Measurements from ENCODE around the gene RPL34. TPM values are rescaled to one million over a fixed set of nuclear protein-coding genes. Genes with fewer than 3 reads are reported as not detected.
A peak's percentile ranks its signal among the peaks of the same experiment; 100 is the strongest.

Gene RPL34
- 1,000 to 10,000 TPM in 2 of 4 donors, 100 to 1,000 TPM in 2; 495 to 1,287 (median 903) TPM for total RNA-seq

GRCh38 chr4:108620101-108620932 is at the start of gene RPL34:
TSS of gene RPL34 (plus strand) at chr4:108620576. CDS start at chr4:108621960, 1,384 bp downstream.
- DNase-seq = peak; percentile 91
- no peaks in the 10 kb centered on the region for H3K9me3 ChIP-seq
- peak in 3 of 4 donors; percentile 72 to 93 (median 89) for TF ChIP-seq POLR2A (IDR thresholded peaks at IDR 0.05)
- no peak for TF ChIP-seq CTCF (IDR thresholded peaks at IDR 0.05)
- intact Hi-C loops (cut with DNase I) = no loop called here
- no peaks in the 10 kb centered on the region for H3K27me3 ChIP-seq
- peak within 1 kb of the TSS; percentile 88 to 93 (median 90) for H3K27ac ChIP-seq
- peaks cover 9 to 36% (median 33%) of the 10 kb centered on the region in 3 donors for H3K36me3 ChIP-seq
- peaks cover 12 to 47% (median 23%) of the 10 kb centered on the region in 3 donors for H3K4me1 ChIP-seq
- 0 to 1% methylated on average over 24 to 31 of the region's 32 CpGs for WGBS, 2 donors
- H3K4me3 ChIP-seq = peak within 1 kb of the TSS; percentile 72 to 90 (median 85)

GRCh38 chr4:108570993-108571569 is 49.3 kb upstream of the RPL34 start:
- Histone ChIP-seq H3K27ac (no peak overlapping the region), H3K27me3 (peaks cover 0 to 5% (median 0%) of the 10 kb centered on the region in 4 donors), H3K9me3 (no peaks in the 10 kb centered on the region), H3K36me3 (no peaks in the 10 kb centered on the region), H3K4me3 (no peak overlapping the region), H3K4me1 (peaks cover 0 to 4% (median 0%) of the 10 kb centered on the region in 3 donors)
- intact Hi-C loops (cut with DNase I) = loop anchor here (5.0 kb wide), 1 partner anchor 554 kb away; no protein-coding TSS in a partner anchor
- DNase-seq = no peak
- TF ChIP-seq POLR2A (IDR thresholded peaks at IDR 0.05) (no peak), CTCF (IDR thresholded peaks at IDR 0.05) (no peak)
- 59 to 70% methylated on average over 4 of the region's 4 CpGs for WGBS, 2 donors

GRCh38 chr4:108574402-108574801 is 46.0 kb upstream of the RPL34 start:
- H3K9me3 ChIP-seq = no peaks in the 10 kb centered on the region
- peaks cover 0 to 4% (median 0%) of the 10 kb centered on the region in 3 donors for H3K4me1 ChIP-seq
- intact Hi-C loops (cut with DNase I) = loop anchor here (5.0 kb wide), 1 partner anchor 557 kb away; no protein-coding TSS in a partner anchor
- WGBS, 2 donors = 73 to 80% methylated on average over 3 of the region's 3 CpGs
- no peak overlapping the region for H3K27ac ChIP-seq
- H3K27me3 ChIP-seq = peaks cover 0 to 5% (median 0%) of the 10 kb centered on the region in 4 donors
- no peak overlapping the region for H3K4me3 ChIP-seq
- no peak for TF ChIP-seq CTCF (IDR thresholded peaks at IDR 0.05)
- TF ChIP-seq POLR2A (IDR thresholded peaks at IDR 0.05) = no peak
- H3K36me3 ChIP-seq = no peaks in the 10 kb centered on the region
- DNase-seq = no peak

- no peak for DNase-seq
- no peak for TF ChIP-seq CTCF (IDR thresholded peaks at IDR 0.05)
- no peak for TF ChIP-seq POLR2A (IDR thresholded peaks at IDR 0.05)
- H3K36me3 ChIP-seq = no peaks in the 10 kb centered on the region
- no peak overlapping the region for H3K27ac ChIP-seq
- H3K4me1 ChIP-seq = no peaks in the 10 kb centered on the region
- intact Hi-C loops (cut with DNase I) = no loop called here
- H3K4me3 ChIP-seq = no peak overlapping the region
- H3K9me3 ChIP-seq = no peaks in the 10 kb centered on the region
- no peaks in the 10 kb centered on the region for H3K27me3 ChIP-seq
- WGBS, 2 donors = 70 to 71% methylated on average over 6 of the region's 6 CpGs
Measured at GRCh38 chr4:108581083-108581482, 39.3 kb upstream of the RPL34 start.

GRCh38 chr4:108586778-108587177 is 33.6 kb upstream of the RPL34 start:
- Histone ChIP-seq H3K27ac (no peak overlapping the region), H3K27me3 (no peaks in the 10 kb centered on the region), H3K36me3 (no peaks in the 10 kb centered on the region), H3K4me3 (no peak overlapping the region), H3K9me3 (no peaks in the 10 kb centered on the region), H3K4me1 (no peaks in the 10 kb centered on the region)
- WGBS, 2 donors = 79 to 88% methylated on average over 3 of the region's 3 CpGs
- intact Hi-C loops (cut with DNase I) = no loop called here
- DNase-seq = no peak
- TF ChIP-seq CTCF (IDR thresholded peaks at IDR 0.05) (no peak), POLR2A (IDR thresholded peaks at IDR 0.05) (no peak)

Data from esophagus squamous epithelium (tissue), 5 donors.